OCI-LY7 (cell line): ENCODE measurements around the gene CTDSP1.

Experiments
- CTCF ChIP-seq: fragments of 200-600 bp; sonication (generic); conservative IDR thresholded peaks from 2 replicates; pipeline ENCODE4 v1.5.1; 2014; ENCODE audit warnings: mild to moderate bottlenecking, antibody characterized with exemption, low read length, moderate library complexity, mixed read lengths
- EZH2phosphoT487 ChIP-seq: fragments of 200-600 bp; sonication (generic); IDR thresholded peaks from 2 replicates; pipeline ENCODE4 v1.6.1; 2018; ENCODE audit warnings: low read depth, borderline replicate concordance, mild to moderate bottlenecking, mixed run types, antibody characterized with exemption, low read length, moderate library complexity, mixed read lengths

- TF ChIP-seq CTCF (no peak), EZH2phosphoT487 (no peak)
These were observed 2.8 kb downstream of the CTDSP1 start for GRCh38 chr2:218402491-218402901.
